OCI-LY7 (cell line): ENCODE data around the gene DST.

Experiments used
- CTCF ChIP-seq: fragments of 200-600 bp; sonication (generic); conservative IDR thresholded peaks from 2 replicates; pipeline ENCODE4 v1.5.1; 2014; ENCODE audit warnings: mild to moderate bottlenecking, antibody characterized with exemption, low read length, moderate library complexity, mixed read lengths
- EZH2phosphoT487 ChIP-seq: fragments of 200-600 bp; sonication (generic); IDR thresholded peaks from 2 replicates; pipeline ENCODE4 v1.6.1; 2018; ENCODE audit warnings: low read depth, borderline replicate concordance, mild to moderate bottlenecking, mixed run types, antibody characterized with exemption, low read length, moderate library complexity, mixed read lengths

GRCh38 chr6:56593801-56594318 lies 48.8 kb downstream of the DST start:
- TF ChIP-seq EZH2phosphoT487: no peak
- no peak for TF ChIP-seq CTCF
